Liver (tissue), 9 donors: ENCODE results near the gene HPN. TPM values are rescaled to one million over a fixed set of nuclear protein-coding genes. Genes with fewer than 3 reads are reported as not detected.

Source experiments
- DNase-seq: peaks from one replicate; pipeline ENCODE4 v3.0.0-alpha.2; 2017; ENCODE audit warnings: low spot score
- H3K27ac ChIP-seq, 2 donors: one replicate each; pipeline ENCODE4 v1.7.0; 2013; ENCODE audit warnings: inconsistent platforms in 2 of 2, low read length in 2 of 2, control low read depth in 1 of 2, low read depth in 1 of 2, mild to moderate bottlenecking in 1 of 2
- H3K27me3 ChIP-seq, 4 donors: one replicate each; pipeline versions ENCODE4 v1.6.1 to v1.7.0; 2013; ENCODE audit warnings: low read length in 3 of 4, inconsistent platforms in 1 of 4, mild to moderate bottlenecking in 1 of 4, moderate library complexity in 1 of 4; ENCODE audit not compliant: control insufficient read depth in 4 of 4, insufficient read depth in 4 of 4
- H3K36me3 ChIP-seq, 4 donors: one replicate each; pipeline versions ENCODE4 v1.6.1 to v1.7.0; 2013; ENCODE audit warnings: low read length in 3 of 4, mild to moderate bottlenecking in 3 of 4, low read depth in 1 of 4, moderate library complexity in 1 of 4; ENCODE audit not compliant: control insufficient read depth in 4 of 4, insufficient read depth in 3 of 4
- H3K4me1 ChIP-seq, 4 donors: one replicate each; pipeline versions ENCODE4 v1.6.1 to v1.7.0; 2013; ENCODE audit warnings: low read length in 3 of 4, mild to moderate bottlenecking in 3 of 4, moderate library complexity in 1 of 4; ENCODE audit not compliant: control insufficient read depth in 4 of 4, insufficient read depth in 4 of 4
- H3K4me3 ChIP-seq, 3 donors: one replicate each; pipeline versions ENCODE4 v1.6.1 to v1.7.0; 2013; ENCODE audit warnings: low read length in 3 of 3, control low read depth in 1 of 3, low read depth in 1 of 3, mild to moderate bottlenecking in 1 of 3
- H3K9ac ChIP-seq, 2 donors: one replicate each; pipeline ENCODE4 v1.7.0; 2013; ENCODE audit warnings: low read length in 2 of 2, mild to moderate bottlenecking in 2 of 2, moderate library complexity in 2 of 2, control low read depth in 1 of 2, low read depth in 1 of 2
- H3K9me3 ChIP-seq, 4 donors: one replicate each; pipeline versions ENCODE4 v1.6.1 to v1.7.0; 2013; ENCODE audit warnings: low read length in 3 of 4; ENCODE audit not compliant: control insufficient read depth in 4 of 4
- EGR1 ChIP-seq, 2 donors: IDR thresholded peaks; 2 replicates each; pipeline ENCODE4 v1.6.1; 2016 to 2018; ENCODE audit warnings: antibody characterized with exemption in 2 of 2, low read depth in 2 of 2
- FOXA1 ChIP-seq: IDR thresholded peaks from 2 replicates; pipeline ENCODE4 v1.6.1; 2016; ENCODE audit warnings: antibody characterized with exemption
- FOXA2 ChIP-seq: IDR thresholded peaks from 2 replicates; pipeline ENCODE4 v1.6.1; 2016; ENCODE audit warnings: antibody characterized with exemption
- GABPA ChIP-seq, 2 donors: IDR thresholded peaks in 1 of 2; conservative IDR thresholded peaks in 1 of 2; 2 replicates each; pipeline ENCODE4 v1.6.1; 2016; ENCODE audit warnings: antibody characterized with exemption in 2 of 2, mild to moderate bottlenecking in 1 of 2, moderate library complexity in 1 of 2
- HNF4A ChIP-seq, 2 donors: conservative IDR thresholded peaks; 2 replicates each; pipeline ENCODE4 v1.6.1; 2016; ENCODE audit warnings: antibody characterized with exemption in 2 of 2, mild to moderate bottlenecking in 2 of 2
- HNF4G ChIP-seq: IDR thresholded peaks from 2 replicates; pipeline ENCODE4 v1.6.1; 2016; ENCODE audit warnings: antibody characterized with exemption
- JUND ChIP-seq, 2 donors: IDR thresholded peaks; 2 replicates each; pipeline ENCODE4 v1.6.1; 2016; ENCODE audit warnings: antibody characterized with exemption in 2 of 2
- NR2F2 ChIP-seq: IDR thresholded peaks from 2 replicates; pipeline ENCODE4 v1.6.1; 2016; ENCODE audit warnings: antibody characterized with exemption
- RAD21 ChIP-seq, 2 donors: IDR thresholded peaks; 2 replicates each; pipeline ENCODE4 v1.6.1; 2016; ENCODE audit warnings: antibody characterized with exemption in 2 of 2, mild to moderate bottlenecking in 2 of 2
- RXRA ChIP-seq, 2 donors: IDR thresholded peaks; 2 replicates each; pipeline ENCODE4 v1.6.1; 2017 to 2018; ENCODE audit warnings: antibody characterized with exemption in 2 of 2, mild to moderate bottlenecking in 1 of 2
- SP1 ChIP-seq: IDR thresholded peaks from 2 replicates; pipeline ENCODE4 v1.6.1; 2018; ENCODE audit warnings: antibody characterized with exemption, mild to moderate bottlenecking
- TAF1 ChIP-seq: conservative IDR thresholded peaks from 2 replicates; pipeline ENCODE4 v1.6.1; 2016; ENCODE audit warnings: antibody characterized with exemption, mild to moderate bottlenecking
- YY1 ChIP-seq: IDR thresholded peaks from 2 replicates; pipeline ENCODE4 v1.6.1; 2016; ENCODE audit warnings: antibody characterized with exemption, mild to moderate bottlenecking
- WGBS: extraction: QIAGEN DNeasy Blood & Tissue Kit; methylation state at CpG from one replicate; pipeline ENCODE4 v1.1.7; 2013; 5-methylcytosine and 5-hydroxymethylcytosine counted together
- polyA plus RNA-seq, 2 donors: library from polyadenylated mRNA; stranded (reverse) in 1 of 2; unstranded in 1 of 2; fragments of 200-250 nt in 1 of 2; fragments of >200 nt in 1 of 2; fragmentation: Nextera tagmentation in 1 of 2; extraction: Ambion mirVana in 1 of 2; gene quantifications; one replicate each; pipeline versions ENCODE4 v1.2.1 to v1.2.3, GENCODE V29; 2013 to 2015
- total RNA-seq, 2 donors: library from RNA; depleted of rRNA; stranded (reverse); fragments of >200 nt; gene quantifications; one replicate each; pipeline ENCODE4 v1.2.3, GENCODE V29; 2014
- TF ChIP-seq, protein P1 (sequence below): IDR thresholded peaks from 2 replicates; pipeline ENCODE4 v1.6.1; 2016; ENCODE audit warnings: antibody characterized with exemption
- TF ChIP-seq, protein P2 (sequence below): fragments of 150-350 bp; IDR thresholded peaks from 2 replicates; pipeline ENCODE4 v1.5.1; 2017; ENCODE audit warnings: improper control_type of control experiment, low read depth, low read length; ENCODE audit not compliant: missing input control
- TF ChIP-seq, protein P3 (sequence below): IDR thresholded peaks from 2 replicates; pipeline ENCODE4 v1.6.1; 2016; ENCODE audit warnings: antibody characterized with exemption, mild to moderate bottlenecking
- TF ChIP-seq, protein P4 (sequence below): IDR thresholded peaks from 2 replicates; pipeline ENCODE4 v1.6.1; 2016; ENCODE audit warnings: antibody characterized with exemption
- donor health status: healthy.
- donor health status: healthy.
- donor health status: healthy.
- donor health status: healthy.
- donor health status: healthy.

HPN gene
- total and polyA plus RNA-seq, 4 donors, result 130 to 535 (median 335) TPM

DNA sequence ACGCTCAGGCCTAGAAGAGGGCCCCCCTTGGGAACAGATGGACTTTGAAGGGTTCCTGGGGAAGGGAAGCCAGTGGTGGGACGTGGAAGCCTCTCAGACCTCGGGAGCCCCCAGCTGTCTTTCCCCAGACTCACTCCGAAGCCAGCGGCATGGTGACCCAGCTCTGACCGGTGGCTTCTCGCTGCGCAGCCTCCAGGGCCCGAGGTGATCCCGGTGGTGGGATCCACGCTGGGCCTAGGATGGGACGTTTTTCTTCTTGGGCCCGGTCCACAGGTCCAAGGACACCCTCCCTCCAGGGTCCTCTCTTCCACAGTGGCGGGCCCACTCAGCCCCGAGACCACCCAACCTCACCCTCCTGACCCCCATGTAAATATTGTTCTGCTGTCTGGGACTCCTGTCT is 24.6 kb downstream of the HPN start:
- Histone ChIP-seq H3K4me3 (no peak overlapping the region), H3K36me3 (peaks cover 0 to 2% (median 0%) of the 10 kb centered on the region in 4 donors), H3K27me3 (no peaks in the 10 kb centered on the region), H3K27ac (peak overlapping the region; percentile 42 to 68), H3K4me1 (peaks cover 0 to 3% (median 0%) of the 10 kb centered on the region in 4 donors), H3K9ac (no peak overlapping the region), H3K9me3 (peaks cover 0 to 6% (median 2%) of the 10 kb centered on the region in 4 donors)
- TF ChIP-seq, protein P1, sequence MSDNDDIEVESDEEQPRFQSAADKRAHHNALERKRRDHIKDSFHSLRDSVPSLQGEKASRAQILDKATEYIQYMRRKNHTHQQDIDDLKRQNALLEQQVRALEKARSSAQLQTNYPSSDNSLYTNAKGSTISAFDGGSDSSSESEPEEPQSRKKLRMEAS, result no peak
- TF ChIP-seq SP1, result no peak
- TF ChIP-seq, protein P2, sequence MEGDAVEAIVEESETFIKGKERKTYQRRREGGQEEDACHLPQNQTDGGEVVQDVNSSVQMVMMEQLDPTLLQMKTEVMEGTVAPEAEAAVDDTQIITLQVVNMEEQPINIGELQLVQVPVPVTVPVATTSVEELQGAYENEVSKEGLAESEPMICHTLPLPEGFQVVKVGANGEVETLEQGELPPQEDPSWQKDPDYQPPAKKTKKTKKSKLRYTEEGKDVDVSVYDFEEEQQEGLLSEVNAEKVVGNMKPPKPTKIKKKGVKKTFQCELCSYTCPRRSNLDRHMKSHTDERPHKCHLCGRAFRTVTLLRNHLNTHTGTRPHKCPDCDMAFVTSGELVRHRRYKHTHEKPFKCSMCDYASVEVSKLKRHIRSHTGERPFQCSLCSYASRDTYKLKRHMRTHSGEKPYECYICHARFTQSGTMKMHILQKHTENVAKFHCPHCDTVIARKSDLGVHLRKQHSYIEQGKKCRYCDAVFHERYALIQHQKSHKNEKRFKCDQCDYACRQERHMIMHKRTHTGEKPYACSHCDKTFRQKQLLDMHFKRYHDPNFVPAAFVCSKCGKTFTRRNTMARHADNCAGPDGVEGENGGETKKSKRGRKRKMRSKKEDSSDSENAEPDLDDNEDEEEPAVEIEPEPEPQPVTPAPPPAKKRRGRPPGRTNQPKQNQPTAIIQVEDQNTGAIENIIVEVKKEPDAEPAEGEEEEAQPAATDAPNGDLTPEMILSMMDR, result no peak
- TF ChIP-seq NR2F2, result no peak
- TF ChIP-seq JUND (IDR thresholded peaks at IDR 0.05), result no peak
- TF ChIP-seq, protein P3, sequence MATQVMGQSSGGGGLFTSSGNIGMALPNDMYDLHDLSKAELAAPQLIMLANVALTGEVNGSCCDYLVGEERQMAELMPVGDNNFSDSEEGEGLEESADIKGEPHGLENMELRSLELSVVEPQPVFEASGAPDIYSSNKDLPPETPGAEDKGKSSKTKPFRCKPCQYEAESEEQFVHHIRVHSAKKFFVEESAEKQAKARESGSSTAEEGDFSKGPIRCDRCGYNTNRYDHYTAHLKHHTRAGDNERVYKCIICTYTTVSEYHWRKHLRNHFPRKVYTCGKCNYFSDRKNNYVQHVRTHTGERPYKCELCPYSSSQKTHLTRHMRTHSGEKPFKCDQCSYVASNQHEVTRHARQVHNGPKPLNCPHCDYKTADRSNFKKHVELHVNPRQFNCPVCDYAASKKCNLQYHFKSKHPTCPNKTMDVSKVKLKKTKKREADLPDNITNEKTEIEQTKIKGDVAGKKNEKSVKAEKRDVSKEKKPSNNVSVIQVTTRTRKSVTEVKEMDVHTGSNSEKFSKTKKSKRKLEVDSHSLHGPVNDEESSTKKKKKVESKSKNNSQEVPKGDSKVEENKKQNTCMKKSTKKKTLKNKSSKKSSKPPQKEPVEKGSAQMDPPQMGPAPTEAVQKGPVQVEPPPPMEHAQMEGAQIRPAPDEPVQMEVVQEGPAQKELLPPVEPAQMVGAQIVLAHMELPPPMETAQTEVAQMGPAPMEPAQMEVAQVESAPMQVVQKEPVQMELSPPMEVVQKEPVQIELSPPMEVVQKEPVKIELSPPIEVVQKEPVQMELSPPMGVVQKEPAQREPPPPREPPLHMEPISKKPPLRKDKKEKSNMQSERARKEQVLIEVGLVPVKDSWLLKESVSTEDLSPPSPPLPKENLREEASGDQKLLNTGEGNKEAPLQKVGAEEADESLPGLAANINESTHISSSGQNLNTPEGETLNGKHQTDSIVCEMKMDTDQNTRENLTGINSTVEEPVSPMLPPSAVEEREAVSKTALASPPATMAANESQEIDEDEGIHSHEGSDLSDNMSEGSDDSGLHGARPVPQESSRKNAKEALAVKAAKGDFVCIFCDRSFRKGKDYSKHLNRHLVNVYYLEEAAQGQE, result no peak
- TF ChIP-seq, protein P4, sequence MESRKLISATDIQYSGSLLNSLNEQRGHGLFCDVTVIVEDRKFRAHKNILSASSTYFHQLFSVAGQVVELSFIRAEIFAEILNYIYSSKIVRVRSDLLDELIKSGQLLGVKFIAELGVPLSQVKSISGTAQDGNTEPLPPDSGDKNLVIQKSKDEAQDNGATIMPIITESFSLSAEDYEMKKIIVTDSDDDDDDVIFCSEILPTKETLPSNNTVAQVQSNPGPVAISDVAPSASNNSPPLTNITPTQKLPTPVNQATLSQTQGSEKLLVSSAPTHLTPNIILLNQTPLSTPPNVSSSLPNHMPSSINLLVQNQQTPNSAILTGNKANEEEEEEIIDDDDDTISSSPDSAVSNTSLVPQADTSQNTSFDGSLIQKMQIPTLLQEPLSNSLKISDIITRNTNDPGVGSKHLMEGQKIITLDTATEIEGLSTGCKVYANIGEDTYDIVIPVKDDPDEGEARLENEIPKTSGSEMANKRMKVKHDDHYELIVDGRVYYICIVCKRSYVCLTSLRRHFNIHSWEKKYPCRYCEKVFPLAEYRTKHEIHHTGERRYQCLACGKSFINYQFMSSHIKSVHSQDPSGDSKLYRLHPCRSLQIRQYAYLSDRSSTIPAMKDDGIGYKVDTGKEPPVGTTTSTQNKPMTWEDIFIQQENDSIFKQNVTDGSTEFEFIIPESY, result no peak
- no peak for TF ChIP-seq HNF4A (conservative IDR thresholded peaks at IDR 0.05)
- TF ChIP-seq HNF4G, result no peak
- TF ChIP-seq TAF1, result no peak
- TF ChIP-seq FOXA2, result no peak
- TF ChIP-seq RAD21 (IDR thresholded peaks at IDR 0.05), result no peak
- TF ChIP-seq YY1, result no peak
- no peak for TF ChIP-seq EGR1 (IDR thresholded peaks at IDR 0.05; ENCODE audit: low read depth in 2 of 2)
- 94% methylated on average over 15 of the region's 15 CpGs for WGBS
- no peak for DNase-seq

DNA sequence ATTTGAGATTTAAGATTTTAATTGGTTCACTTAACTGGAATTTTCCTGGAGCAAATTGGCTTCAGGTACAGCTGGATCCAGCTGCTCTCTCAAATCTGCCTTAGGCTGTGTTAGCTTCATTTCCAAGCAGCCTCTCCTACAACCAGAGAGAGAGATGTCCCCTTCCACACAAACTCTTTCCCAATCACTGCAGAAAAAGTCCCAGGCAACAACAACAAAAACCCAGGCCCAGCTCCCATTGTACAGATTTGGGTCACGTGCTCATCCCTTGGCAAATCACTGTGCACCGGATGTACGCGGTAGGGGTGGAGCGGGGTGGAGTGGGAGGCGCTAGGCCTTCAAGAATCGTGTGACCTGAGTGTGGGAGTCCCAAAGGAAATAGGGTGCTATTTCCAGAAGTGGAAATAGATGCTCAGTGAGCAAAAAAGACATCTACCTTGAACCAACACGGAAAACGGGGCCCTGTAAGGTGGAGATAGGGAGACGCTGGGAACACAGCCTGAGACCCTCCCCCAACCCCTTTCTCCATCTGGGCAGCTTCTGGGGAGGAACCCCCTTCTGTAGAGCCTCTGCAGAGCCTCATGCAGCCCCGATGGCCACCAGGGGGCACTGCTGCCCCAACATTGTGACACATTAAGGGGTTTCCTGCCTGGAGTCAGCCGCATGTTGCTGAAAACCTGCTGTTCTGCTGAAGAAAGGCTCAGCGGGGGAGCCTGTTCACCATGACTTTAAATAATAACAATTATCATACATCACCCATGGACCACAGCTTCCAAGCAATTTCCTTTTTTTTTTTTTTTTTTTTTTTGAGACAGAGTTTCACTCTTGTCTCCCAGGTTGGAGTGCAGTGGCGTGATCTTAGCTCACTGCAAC is 25.4 kb downstream of the HPN start:
- WGBS, result 14% methylated on average over 14 of the region's 14 CpGs
- peaks cover 0 to 3% (median 0%) of the 10 kb centered on the region in 4 donors for H3K4me1 ChIP-seq
- H3K27me3 ChIP-seq, result no peaks in the 10 kb centered on the region
- peak; percentile 88 for DNase-seq
- peak overlapping the region; percentile 42 to 68 for H3K27ac ChIP-seq
- peaks cover 0 to 2% (median 0%) of the 10 kb centered on the region in 4 donors for H3K36me3 ChIP-seq
- no peak overlapping the region for H3K4me3 ChIP-seq
- H3K9me3 ChIP-seq, result peaks cover 0 to 6% (median 2%) of the 10 kb centered on the region in 4 donors
- no peak overlapping the region for H3K9ac ChIP-seq
- TF ChIP-seq JUND (IDR thresholded peaks at IDR 0.05) (peak in 1 of 2 donors; percentile 8), EGR1 (IDR thresholded peaks at IDR 0.05; ENCODE audit: low read depth in 2 of 2) (no peak), FOXA2 (no peak), HNF4A (conservative IDR thresholded peaks at IDR 0.05) (no peak), YY1 (peak; percentile 36), GABPA (IDR thresholded peaks at IDR 0.05 in 1 of 2, conservative IDR thresholded peaks at IDR 0.05 in 1 of 2) (peak; percentile 38 to 79), RAD21 (IDR thresholded peaks at IDR 0.05) (peak; percentile 89 to 91), RXRA (IDR thresholded peaks at IDR 0.05) (peak; percentile 15 to 55), SP1 (peak; percentile 34), FOXA1 (no peak), NR2F2 (no peak)
- TF ChIP-seq, protein P1, result no peak
- TF ChIP-seq, protein P3, result no peak
